Muscle layer of duodenum (tissue), 2 donors: ENCODE results near the gene PER1.

Source experiments
- H3K27ac ChIP-seq: one replicate; pipeline ENCODE4 v1.7.0; 2013; ENCODE audit warnings: mild to moderate bottlenecking, low read length
- H3K27me3 ChIP-seq: one replicate; pipeline ENCODE4 v1.7.0; 2013; ENCODE audit warnings: low read depth, mild to moderate bottlenecking, control low read depth, low read length
- H3K36me3 ChIP-seq, 2 donors: one replicate each; pipeline ENCODE4 v1.7.0; 2013; ENCODE audit warnings: low read length in 2 of 2, control low read depth in 1 of 2, mild to moderate bottlenecking in 1 of 2; ENCODE audit not compliant: insufficient read depth in 2 of 2, control insufficient read depth in 1 of 2
- H3K4me1 ChIP-seq, 2 donors: one replicate each; pipeline ENCODE4 v1.7.0; 2013; ENCODE audit warnings: low read length in 2 of 2, mild to moderate bottlenecking in 2 of 2, control low read depth in 1 of 2, moderate library complexity in 1 of 2; ENCODE audit not compliant: insufficient read depth in 2 of 2, control insufficient read depth in 1 of 2
- H3K4me3 ChIP-seq, 2 donors: one replicate each; pipeline ENCODE4 v1.7.0; 2013; ENCODE audit warnings: low read length in 2 of 2, low read depth in 1 of 2, mild to moderate bottlenecking in 1 of 2
- H3K9me3 ChIP-seq, 2 donors: one replicate each; pipeline ENCODE4 v1.7.0; 2013; ENCODE audit warnings: low read length in 2 of 2, control low read depth in 1 of 2, mild to moderate bottlenecking in 1 of 2; ENCODE audit not compliant: control insufficient read depth in 1 of 2
- donor health status: healthy.

Gene PER1

DNA sequence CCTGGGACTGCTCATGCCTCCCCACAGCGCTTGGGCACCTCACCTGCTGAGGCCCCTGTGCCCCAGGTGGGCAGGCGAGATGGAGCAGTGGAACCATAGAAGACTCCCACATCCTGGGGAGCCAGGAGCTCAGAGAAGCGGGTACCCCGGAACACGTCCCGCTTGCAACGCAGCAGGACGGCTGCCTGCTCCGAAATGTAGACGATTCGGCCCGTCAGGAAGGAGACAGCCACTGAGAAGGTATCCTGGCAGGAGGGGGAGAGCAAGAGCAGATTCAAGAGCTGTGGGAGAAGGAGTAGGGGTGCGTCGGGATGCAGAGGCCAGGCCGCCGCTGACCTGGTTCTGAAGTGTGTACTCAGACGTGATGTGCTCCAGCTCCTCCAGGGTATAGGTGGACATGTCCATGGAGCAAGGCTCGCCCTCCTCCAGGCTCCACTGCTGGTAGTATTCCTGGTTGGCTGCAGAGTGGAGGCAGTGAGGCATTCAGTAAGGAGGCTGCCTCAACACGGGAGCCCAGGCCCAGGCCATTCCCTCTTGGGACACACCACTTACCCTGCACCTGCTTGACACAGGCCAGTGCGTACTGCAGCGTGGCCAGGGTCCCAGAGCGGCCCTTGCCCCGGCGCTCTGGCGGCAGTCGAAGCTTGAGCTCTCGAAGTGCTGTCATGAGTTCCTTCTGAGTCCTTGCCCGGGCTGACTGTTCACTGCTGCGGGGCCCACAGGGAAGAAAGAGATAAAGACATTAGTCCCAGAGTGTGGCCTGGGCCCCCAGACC lies 2.6 kb downstream of the PER1 start:
- Histone ChIP-seq H3K4me3 (no peak overlapping the region), H3K4me1 (peaks cover 13 to 34% of the 10 kb centered on the region in 2 donors), H3K27ac (peak overlapping the region; percentile 8)

DNA sequence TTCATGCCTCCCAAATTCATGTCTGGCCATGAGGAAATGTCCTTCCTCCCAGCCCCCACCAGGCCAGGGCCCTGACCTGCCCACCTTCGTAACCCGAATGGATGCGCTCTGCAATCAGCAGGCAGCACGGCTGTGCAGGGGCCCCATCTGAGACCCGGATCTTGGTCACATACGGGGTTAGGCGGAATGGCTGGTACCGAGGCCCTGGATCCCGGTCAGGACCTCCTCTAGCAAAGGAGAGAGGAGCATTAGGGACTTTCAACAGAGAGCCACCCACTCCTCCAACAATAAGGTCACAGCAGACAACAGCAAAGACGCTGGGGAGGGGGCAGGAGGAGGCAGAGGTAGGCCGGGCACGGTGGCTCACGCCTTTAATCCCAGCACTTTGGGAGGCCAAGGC lies 3.6 kb downstream of the PER1 start:
- Histone ChIP-seq H3K27ac (no peak overlapping the region), H3K9me3 (no peaks in the 10 kb centered on the region), H3K4me1 (peaks cover 13 to 34% of the 10 kb centered on the region in 2 donors), H3K27me3 (no peaks in the 10 kb centered on the region), H3K36me3 (peaks cover 65 to 74% of the 10 kb centered on the region in 2 donors), H3K4me3 (no peak overlapping the region)

More for the DNA sequence above, 2.6 kb downstream of the PER1 start:
- Histone ChIP-seq H3K36me3 (peaks cover 56 to 68% of the 10 kb centered on the region in 2 donors), H3K9me3 (no peaks in the 10 kb centered on the region), H3K27me3 (no peaks in the 10 kb centered on the region)

DNA sequence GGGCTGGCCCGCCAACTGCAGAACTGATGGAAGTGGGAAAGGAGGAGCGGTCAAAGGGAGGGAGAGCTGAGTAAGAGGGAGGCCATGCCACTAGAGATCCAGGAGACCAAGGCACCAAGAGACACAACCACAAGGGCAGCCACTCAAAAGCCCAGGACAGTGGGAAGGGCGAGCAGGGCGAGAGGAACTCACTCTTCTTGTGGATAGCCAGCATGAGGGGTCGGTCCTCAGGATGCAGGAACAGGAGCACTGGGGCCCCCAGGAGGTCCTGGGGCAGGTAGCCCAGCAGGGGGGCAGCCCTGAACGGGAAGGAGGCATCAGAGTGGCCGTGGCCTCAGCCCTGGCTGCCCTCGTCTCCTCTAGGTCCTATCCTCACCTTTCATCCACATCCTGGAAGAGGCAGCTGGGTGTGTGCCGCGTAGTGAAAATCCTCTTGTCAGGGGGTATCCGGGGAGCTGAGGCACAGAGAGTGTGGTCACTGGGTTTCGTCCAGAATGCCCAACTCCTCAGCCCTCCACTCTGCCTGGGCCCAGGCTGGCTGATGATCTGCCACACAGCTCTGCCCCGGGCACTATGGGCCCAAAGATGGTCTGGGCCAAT lies 4.3 kb downstream of the PER1 start:
- Histone ChIP-seq H3K4me3 (no peak overlapping the region), H3K36me3 (peaks cover 65 to 80% of the 10 kb centered on the region in 2 donors), H3K9me3 (no peaks in the 10 kb centered on the region), H3K27me3 (no peaks in the 10 kb centered on the region), H3K27ac (no peak overlapping the region), H3K4me1 (peaks cover 9 to 29% of the 10 kb centered on the region in 2 donors)

DNA sequence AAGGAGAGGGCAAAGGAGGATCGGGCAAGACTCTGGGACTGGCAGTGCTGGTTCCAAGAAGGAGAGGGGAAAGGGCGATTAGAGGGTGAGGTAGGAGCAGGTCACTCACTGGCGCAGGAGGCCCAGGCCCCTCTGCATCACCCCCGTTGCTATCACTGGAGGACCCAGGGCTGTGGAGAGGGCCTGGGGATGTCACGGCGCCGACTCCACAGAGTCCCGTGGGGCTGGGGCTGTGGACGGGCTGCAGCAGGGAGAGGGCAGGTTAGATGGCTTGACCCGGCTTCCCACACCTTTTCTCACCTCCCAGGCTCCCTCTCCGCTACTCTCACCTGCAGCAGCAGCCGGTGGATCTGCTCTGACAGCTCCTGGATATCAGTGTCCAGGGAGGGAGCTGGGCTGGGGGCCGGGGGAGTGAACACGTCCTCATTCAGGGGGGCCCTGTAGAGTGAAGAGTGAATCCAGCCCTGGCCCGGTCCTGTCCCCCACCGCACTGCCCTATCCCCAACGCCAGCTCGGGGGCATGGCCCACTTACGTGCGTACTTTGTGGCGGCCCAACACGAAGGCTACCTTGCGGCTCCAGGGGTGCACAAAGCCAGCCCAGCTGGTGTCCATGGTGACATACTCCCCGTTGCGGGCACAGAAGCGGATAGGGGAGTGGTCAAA lies 4.9 kb downstream of the PER1 start:
- H3K27me3 ChIP-seq = no peaks in the 10 kb centered on the region
- H3K4me3 ChIP-seq = no peak overlapping the region
- no peak overlapping the region for H3K27ac ChIP-seq
- H3K4me1 ChIP-seq = peaks cover 5 to 26% of the 10 kb centered on the region in 2 donors
- peaks cover 71 to 86% of the 10 kb centered on the region in 2 donors for H3K36me3 ChIP-seq
- no peaks in the 10 kb centered on the region for H3K9me3 ChIP-seq

DNA sequence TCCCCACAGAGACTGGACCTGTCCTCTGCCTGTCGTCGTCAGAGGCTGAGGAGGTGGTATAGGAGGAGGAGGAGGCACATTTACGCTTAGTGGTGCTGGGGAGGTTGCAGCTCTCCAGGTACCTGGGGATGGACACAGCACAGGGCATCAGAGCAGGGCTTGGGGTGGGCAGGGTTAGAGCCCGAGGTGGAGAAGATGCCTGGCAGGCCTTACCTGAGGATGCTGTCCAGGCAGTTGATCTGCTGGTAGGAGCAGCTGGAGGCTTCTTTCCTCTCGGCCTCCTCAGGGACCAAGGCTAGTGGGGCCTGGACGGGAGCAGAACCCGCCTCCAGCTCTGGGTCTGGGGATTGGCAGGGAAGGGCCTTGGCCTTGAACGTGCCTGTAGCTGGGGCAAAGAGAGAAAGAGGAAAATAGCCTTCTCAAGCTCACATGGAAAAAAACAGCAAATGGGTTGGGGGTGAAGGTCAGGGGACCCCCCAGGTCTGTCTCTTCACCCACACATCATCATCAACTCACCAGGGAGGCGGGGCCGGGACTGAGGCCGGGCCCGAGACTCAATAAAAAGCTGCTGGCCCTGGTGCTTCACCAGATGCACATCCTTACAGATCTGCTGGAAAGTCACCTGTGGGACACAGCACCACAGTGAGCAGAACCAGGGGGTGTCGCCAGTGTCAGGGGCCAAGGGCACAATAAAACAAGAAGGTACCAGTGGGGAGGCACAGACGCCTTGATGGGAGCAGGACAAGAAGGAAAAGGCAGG lies 5.6 kb downstream of the PER1 start:
- no peak overlapping the region for H3K4me3 ChIP-seq
- peaks cover 5 to 26% of the 10 kb centered on the region in 2 donors for H3K4me1 ChIP-seq
- peaks cover 78 to 93% of the 10 kb centered on the region in 2 donors for H3K36me3 ChIP-seq
- H3K27me3 ChIP-seq = no peaks in the 10 kb centered on the region
- H3K9me3 ChIP-seq = no peaks in the 10 kb centered on the region
- no peak overlapping the region for H3K27ac ChIP-seq

DNA sequence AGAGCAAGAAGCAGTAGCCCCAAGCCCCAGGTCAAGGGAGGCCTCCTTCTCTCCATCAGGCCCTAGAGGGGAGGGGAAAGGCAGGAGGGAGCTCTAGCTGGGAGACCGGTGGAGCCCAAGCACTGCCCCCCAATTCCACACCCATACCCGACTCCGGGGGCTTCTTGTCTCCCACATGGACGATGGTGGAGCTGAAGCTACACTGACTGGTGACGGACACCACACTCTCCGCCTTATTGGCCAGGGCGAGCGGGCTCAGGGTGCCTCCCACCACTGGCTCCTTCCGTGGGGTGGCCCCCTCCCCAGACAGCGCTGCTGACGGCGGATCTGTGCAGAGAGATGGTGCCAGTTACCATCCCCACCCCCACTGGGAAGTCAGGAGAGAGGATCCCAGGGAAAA lies 6.4 kb downstream of the PER1 start:
- no peaks in the 10 kb centered on the region for H3K27me3 ChIP-seq
- no peak overlapping the region for H3K27ac ChIP-seq
- H3K4me3 ChIP-seq = no peak overlapping the region
- H3K36me3 ChIP-seq = peaks cover 85 to 100% of the 10 kb centered on the region in 2 donors
- H3K9me3 ChIP-seq = no peaks in the 10 kb centered on the region
- peaks cover 4 to 30% of the 10 kb centered on the region in 2 donors for H3K4me1 ChIP-seq

DNA sequence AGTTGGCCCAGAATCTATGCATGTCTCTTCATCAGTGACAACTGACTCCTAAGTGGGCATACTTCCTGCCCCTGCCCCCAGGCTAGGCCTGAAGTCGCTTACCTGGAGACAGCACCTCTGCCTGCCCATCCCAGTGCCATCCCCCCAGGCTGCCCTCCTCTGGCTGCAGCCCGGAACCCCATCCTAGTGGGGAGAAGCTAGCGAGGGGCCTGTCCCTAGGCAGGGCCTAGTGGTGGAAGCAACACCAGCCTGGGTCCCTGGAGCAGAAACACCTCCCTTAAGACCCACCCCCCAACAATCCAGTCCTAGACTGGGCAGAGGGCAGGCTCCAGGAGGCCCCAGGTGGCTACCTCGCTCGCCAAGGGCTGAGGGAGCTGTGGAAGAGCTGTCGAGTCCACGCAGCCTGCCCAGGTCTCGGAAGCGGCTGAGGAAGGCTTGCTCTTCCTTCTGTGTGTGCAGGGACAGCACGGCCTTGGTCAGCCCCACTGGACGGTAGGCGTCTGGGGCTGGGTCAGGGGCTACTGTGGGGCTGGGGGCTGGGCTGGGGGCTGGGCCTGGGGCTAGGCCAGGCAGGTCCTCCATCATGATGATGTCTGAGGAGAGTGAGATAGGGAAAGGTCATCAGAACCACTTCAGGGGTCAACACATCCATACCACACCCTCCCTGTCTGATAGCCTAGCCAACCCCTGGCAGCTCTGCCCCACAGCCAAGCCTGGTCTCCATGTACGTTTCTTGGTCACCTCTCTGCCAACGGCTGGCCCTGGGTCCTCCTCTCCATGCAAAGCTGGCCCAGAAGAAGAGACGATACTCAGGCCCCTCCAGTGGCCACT lies 7.6 kb downstream of the PER1 start:
- Histone ChIP-seq H3K9me3 (no peaks in the 10 kb centered on the region), H3K27me3 (no peaks in the 10 kb centered on the region), H3K4me1 (peaks cover 0 to 24% of the 10 kb centered on the region in 2 donors), H3K4me3 (no peak overlapping the region), H3K27ac (no peak overlapping the region), H3K36me3 (peaks cover 85 to 100% of the 10 kb centered on the region in 2 donors)

DNA sequence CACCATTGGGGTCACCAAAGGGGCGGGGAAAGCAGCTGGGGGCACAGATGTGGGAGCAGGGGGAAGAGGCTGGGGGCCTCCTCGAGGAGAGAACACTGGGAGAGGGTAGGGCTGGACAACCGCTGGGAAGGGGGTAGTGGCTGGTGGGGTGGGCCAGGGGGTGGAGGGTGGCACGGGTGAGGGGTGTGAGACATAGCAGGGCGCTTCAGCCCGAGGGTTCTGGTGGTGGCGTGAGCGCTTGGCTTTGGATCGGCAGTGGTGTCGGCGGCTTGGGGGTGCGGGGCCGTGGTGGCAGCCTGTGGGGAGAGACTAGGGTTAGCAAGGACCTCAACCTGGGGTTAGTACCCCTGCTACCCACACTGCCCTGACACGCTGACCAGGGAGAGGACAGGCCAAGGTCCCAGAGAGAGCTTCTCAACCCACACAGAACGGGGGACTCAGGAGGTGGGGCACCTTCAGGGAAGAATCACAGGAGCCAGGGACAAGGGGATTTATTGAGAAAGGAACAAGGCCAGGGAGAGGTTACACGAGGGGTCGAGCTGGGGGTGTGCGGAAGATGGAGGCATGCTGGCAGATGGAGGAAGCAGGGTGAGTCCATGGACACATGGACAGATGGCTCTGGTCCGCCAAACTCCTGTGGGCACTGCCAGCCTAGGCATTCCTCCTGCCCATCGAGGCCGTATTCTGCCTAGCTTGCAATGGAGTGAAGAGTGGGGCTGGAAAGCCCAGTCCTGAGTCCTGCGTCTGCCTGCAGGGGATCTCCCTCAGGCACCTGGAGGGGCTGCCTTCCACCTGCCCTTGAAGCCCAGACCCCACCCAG lies 8.4 kb downstream of the PER1 start:
- Histone ChIP-seq H3K36me3 (peaks cover 83 to 91% of the 10 kb centered on the region in 2 donors), H3K4me3 (no peak overlapping the region), H3K27ac (no peak overlapping the region), H3K9me3 (no peaks in the 10 kb centered on the region), H3K4me1 (peaks cover 0 to 22% of the 10 kb centered on the region in 2 donors), H3K27me3 (no peaks in the 10 kb centered on the region)

DNA sequence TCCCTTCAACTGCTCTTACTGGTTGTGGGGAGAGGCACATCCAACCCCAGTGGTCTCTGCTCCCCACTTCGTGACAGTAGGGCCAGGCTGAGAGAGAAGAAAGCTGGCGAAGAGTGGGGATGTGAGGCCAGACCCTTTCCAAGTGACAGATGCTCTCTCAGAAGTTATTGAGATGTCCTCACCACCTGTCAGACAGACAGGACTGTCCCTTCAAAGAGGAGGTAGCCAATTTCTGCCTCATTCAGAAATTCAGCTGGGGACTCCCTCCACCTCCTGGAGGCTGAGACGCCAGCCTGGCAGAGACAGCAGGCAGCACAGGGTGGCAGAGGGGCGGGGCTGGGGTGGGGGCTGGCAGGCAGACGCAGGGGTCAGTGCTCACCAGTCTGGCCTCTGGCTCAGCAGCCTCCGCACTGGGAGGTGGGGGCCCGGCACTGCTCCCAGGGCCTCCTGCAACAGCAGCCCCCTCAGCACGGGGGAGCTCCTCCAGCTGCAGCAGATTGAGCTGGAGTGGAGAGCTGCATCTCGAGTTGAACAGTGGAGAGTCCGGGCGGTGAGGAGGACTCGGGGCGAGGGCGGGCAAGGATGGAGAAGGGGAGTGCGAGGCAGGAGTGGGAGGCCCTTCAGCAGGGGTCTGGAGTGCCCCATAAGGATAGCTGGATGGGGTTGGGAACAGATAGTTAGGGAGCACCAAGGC lies 9.2 kb downstream of the PER1 start:
- no peak overlapping the region for H3K27ac ChIP-seq
- no peaks in the 10 kb centered on the region for H3K27me3 ChIP-seq
- H3K9me3 ChIP-seq = no peaks in the 10 kb centered on the region
- H3K4me3 ChIP-seq = no peak overlapping the region
- peaks cover 0 to 19% of the 10 kb centered on the region in 2 donors for H3K4me1 ChIP-seq
- peaks cover 76 to 84% of the 10 kb centered on the region in 2 donors for H3K36me3 ChIP-seq
